ACC112 (cell line): ENCODE measurements around the gene EIF4G3.
"Not testable (repeated sequence)": the region's sequence is repeated elsewhere in the genome, so short reads cannot be mapped to it uniquely, and the experiment has no call there.

ENCODE experiments used
- H2AFZ ChIP-seq: fragments of 200-600 bp; sonication (generic); one replicate; pipeline ENCODE4 v1.6.0; 2017; ENCODE audit warnings: antibody characterized with exemption, low read length; ENCODE audit not compliant: unreplicated experiment
- H3K27ac ChIP-seq: fragments of 200-600 bp; sonication (generic); 2 replicates; pipeline ENCODE4 v1.5.1; 2014; ENCODE audit warnings: low read depth, mild to moderate bottlenecking, antibody characterized with exemption, low read length, moderate library complexity
- H3K27me3 ChIP-seq: fragments of 200-600 bp; sonication (generic); 2 replicates; pipeline ENCODE4 v1.6.1; 2014; ENCODE audit warnings: mild to moderate bottlenecking, antibody characterized with exemption, low read length, moderate library complexity, mixed read lengths; ENCODE audit not compliant: insufficient read depth
- H3K36me3 ChIP-seq: fragments of 200-600 bp; sonication (generic); 2 replicates; pipeline ENCODE4 v1.6.1; 2016; ENCODE audit warnings: mild to moderate bottlenecking, antibody characterized with exemption, low read length, moderate library complexity, mixed read lengths; ENCODE audit not compliant: insufficient read depth
- H3K4me1 ChIP-seq: fragments of 200-600 bp; sonication (generic); one replicate; pipeline ENCODE4 v1.6.1; 2016; ENCODE audit warnings: low read length, mixed read lengths; ENCODE audit not compliant: insufficient read depth, unreplicated experiment, control insufficient read depth
- H3K4me3 ChIP-seq: fragments of 200-600 bp; sonication (generic); 2 replicates; pipeline ENCODE4 v1.5.1; 2014; ENCODE audit warnings: mild to moderate bottlenecking, low read depth, low read length
- H3K79me2 ChIP-seq: fragments of 200-600 bp; sonication (generic); one replicate; pipeline ENCODE4 v1.6.0; 2016; ENCODE audit warnings: low read length; ENCODE audit not compliant: control insufficient read depth, unreplicated experiment, insufficient read depth

Gene EIF4G3

GRCh38 chr1:21154717-21155116, 22.0 kb downstream of the EIF4G3 start:
- no peak overlapping the region for H3K4me3 ChIP-seq
- H3K27me3 ChIP-seq: no peaks in the 10 kb centered on the region
- H3K4me1 ChIP-seq: peaks cover 35% of the 10 kb centered on the region
- H3K36me3 ChIP-seq: no peaks in the 10 kb centered on the region
- H3K27ac ChIP-seq: no peak overlapping the region
- H3K79me2 ChIP-seq: peaks cover 63% of the 10 kb centered on the region
- H2AFZ ChIP-seq: no peak overlapping the region

- Histone ChIP-seq H3K4me1 (peaks cover 41% of the 10 kb centered on the region), H3K27me3 (no peaks in the 10 kb centered on the region), H2AFZ (no peak overlapping the region), H3K36me3 (no peaks in the 10 kb centered on the region), H3K27ac (peak overlapping the region; percentile 13; the same call in 1 of the 2 replicates), H3K79me2 (peaks cover 53% of the 10 kb centered on the region), H3K4me3 (no peak overlapping the region)
Measured at GRCh38 chr1:21153388-21153787, 23.3 kb downstream of the EIF4G3 start.

DNA sequence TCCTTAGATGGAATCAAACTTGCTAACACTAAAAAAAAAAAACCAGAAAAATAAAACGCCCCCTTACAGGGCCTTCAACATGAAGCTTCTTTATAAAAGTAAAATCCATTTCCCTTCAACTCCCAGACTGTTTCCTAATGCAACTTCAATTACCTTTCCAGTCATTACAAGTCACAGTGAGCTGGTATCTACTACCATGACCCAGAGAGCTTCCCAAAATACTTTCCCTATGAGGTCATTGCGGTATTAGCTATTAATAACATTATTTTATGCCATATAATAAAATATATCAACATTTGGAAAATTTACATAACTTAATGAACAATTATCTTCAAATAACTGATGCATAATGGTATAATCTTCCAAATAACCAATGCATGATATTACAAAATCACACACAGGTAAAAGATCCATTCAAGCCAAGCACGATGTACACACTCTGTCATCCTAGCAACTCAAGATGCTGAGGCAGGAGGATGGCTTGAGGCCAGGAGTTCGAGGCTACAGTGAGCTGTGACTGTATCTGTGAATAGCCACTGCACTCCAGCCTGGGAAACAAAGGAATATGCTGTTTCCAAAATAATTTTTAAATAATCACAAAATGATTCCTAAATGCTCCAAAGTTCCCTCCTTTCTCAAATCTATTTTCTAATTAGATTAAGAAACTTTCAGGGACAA, 24.1 kb downstream of the EIF4G3 start:
- H3K4me1 ChIP-seq: peaks cover 41% of the 10 kb centered on the region
- no peaks in the 10 kb centered on the region for H3K27me3 ChIP-seq
- no peak overlapping the region for H3K4me3 ChIP-seq
- H3K36me3 ChIP-seq: no peaks in the 10 kb centered on the region; the same call in 1 of the 2 replicates
- H3K27ac ChIP-seq: peak overlapping the region; percentile 59; the same call in 1 of the 2 replicates
- H3K79me2 ChIP-seq: peaks cover 52% of the 10 kb centered on the region
- no peak overlapping the region for H2AFZ ChIP-seq

GRCh38 chr1:21149855-21150432, 26.8 kb downstream of the EIF4G3 start:
- Histone ChIP-seq H3K27ac (peak overlapping the region; percentile 94), H3K4me1 (peaks cover 41% of the 10 kb centered on the region), H3K79me2 (peaks cover 42% of the 10 kb centered on the region), H2AFZ (peak overlapping the region; percentile 28), H3K36me3 (no peaks in the 10 kb centered on the region; the same call in 1 of the 2 replicates), H3K27me3 (no peaks in the 10 kb centered on the region), H3K4me3 (peak overlapping the region; percentile 36)

DNA sequence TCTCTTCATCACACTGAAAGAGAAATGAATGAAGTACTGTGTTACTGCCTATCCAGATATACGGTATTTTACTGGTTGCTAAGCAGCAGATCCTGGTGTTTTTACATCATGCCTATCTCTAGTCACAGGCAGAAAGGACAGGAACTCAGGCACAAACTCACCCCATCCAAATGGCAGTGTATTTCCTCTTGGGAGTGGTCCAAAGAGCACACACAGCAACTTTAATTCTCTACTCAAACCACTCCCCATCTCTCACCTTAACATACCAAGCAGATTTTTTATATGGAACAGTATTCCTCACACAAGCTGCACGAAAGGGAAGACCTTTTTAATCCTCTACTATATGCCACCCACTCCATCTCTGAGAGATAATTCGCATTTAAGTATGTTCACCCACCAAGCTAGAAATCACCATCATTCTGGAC, 27.3 kb downstream of the EIF4G3 start:
- H2AFZ ChIP-seq: no peak overlapping the region
- H3K4me3 ChIP-seq: peak overlapping the region; percentile 36
- no peaks in the 10 kb centered on the region for H3K27me3 ChIP-seq
- H3K4me1 ChIP-seq: peaks cover 37% of the 10 kb centered on the region
- H3K79me2 ChIP-seq: peaks cover 40% of the 10 kb centered on the region
- peak overlapping the region; percentile 94 for H3K27ac ChIP-seq
- H3K36me3 ChIP-seq: no peaks in the 10 kb centered on the region; the same call in 1 of the 2 replicates

GRCh38 chr1:21143752-21144151, 32.9 kb downstream of the EIF4G3 start:
- H3K4me1 ChIP-seq: no peaks in the 10 kb centered on the region
- H3K4me3 ChIP-seq: no peak overlapping the region
- no peak overlapping the region for H2AFZ ChIP-seq
- no peak overlapping the region for H3K27ac ChIP-seq
- H3K79me2 ChIP-seq: peaks cover 33% of the 10 kb centered on the region
- H3K27me3 ChIP-seq: no peaks in the 10 kb centered on the region
- H3K36me3 ChIP-seq: peaks cover 6% of the 10 kb centered on the region

DNA sequence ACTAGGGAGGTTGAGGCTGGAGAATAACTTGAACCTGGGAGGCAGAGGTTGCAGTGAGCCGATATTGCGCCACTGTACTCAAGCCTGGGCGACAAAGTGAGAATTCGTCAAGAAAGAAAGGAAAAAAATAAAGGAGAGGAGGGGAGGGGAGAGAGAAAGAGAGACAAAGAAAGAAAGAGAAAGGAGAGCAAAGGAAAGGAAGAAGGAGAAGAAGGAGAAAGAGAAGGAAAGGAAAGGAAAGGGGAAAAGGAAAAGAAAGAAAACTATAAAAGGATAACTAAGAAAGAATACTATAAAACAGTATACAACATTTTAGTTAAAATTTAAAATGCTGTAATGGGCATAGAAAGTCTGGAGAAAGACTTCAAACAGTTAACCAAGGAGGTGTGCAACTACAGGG, 33.6 kb downstream of the EIF4G3 start:
- Histone ChIP-seq H3K4me1 (no peaks in the 10 kb centered on the region), H3K27me3 (no peaks in the 10 kb centered on the region), H3K4me3 (no peak overlapping the region), H3K27ac (no peak overlapping the region), H2AFZ (no peak overlapping the region), H3K36me3 (peaks cover 6% of the 10 kb centered on the region), H3K79me2 (peaks cover 37% of the 10 kb centered on the region)

GRCh38 chr1:21141030-21141429, 35.7 kb downstream of the EIF4G3 start:
- H3K4me1 ChIP-seq: no peaks in the 10 kb centered on the region
- H3K79me2 ChIP-seq: peaks cover 43% of the 10 kb centered on the region
- H3K27ac ChIP-seq: no peak overlapping the region
- H3K36me3 ChIP-seq: peaks cover 6% of the 10 kb centered on the region; the same call in 1 of the 2 replicates
- H2AFZ ChIP-seq: no peak overlapping the region
- no peak overlapping the region for H3K4me3 ChIP-seq
- H3K27me3 ChIP-seq: no peaks in the 10 kb centered on the region

- Histone ChIP-seq H3K4me3 (no peak overlapping the region), H3K36me3 (peaks cover 10% of the 10 kb centered on the region; the same call in 1 of the 2 replicates), H3K79me2 (peaks cover 40% of the 10 kb centered on the region), H2AFZ (no peak overlapping the region), H3K27me3 (no peaks in the 10 kb centered on the region), H3K27ac (no peak overlapping the region), H3K4me1 (no peaks in the 10 kb centered on the region)
Measured at GRCh38 chr1:21139601-21140000, 37.1 kb downstream of the EIF4G3 start.

DNA sequence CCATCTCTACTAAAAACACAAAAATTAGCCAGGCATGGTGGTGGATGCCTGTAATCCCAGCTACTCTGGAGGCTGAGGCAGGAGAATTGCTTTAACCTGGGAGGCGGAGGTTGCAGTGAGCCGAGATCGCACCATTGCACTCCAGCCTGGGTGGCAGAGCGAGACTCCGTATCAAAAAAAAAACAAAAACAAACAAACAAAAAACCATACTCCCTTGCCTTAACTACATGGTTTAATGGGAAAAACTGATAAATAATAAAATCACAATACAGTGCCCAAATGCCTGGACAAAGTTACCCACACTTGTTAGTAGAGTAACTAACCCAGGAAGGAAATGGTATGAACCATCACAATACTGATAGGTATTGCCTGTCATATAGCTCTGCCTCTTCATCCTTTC, 40.4 kb downstream of the EIF4G3 start:
- not testable (repeated sequence) for H3K4me1 ChIP-seq, H3K4me3 ChIP-seq, H2AFZ ChIP-seq, H3K27ac ChIP-seq, H3K27me3 ChIP-seq
- Histone ChIP-seq H3K79me2 (peaks cover 36% of the 10 kb centered on the region), H3K36me3 (peaks cover 14% of the 10 kb centered on the region; the same call in 1 of the 2 replicates)

DNA sequence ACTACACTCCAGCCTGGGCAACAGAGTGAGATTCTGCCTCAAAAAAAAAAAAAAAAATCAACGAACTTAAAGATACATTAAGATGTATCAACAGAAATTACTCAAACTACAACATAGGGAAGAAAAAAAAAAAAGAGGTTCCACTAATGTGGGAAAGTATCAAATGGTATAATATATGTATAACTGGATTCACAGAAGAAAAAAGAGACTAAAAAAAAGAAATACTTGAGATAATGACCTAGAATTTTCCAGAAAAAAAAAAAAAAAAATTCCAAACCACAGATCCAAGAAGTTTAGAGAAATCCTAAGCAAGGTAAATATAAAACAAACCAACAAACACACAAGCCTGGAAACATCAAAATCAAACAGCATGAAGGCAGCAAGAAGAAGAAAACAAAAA, 45.5 kb downstream of the EIF4G3 start:
- H3K4me3 ChIP-seq: no peak overlapping the region
- H3K36me3 ChIP-seq: 0 out of 2 replicates have a peak, but pooled peaks cover 8% of the 10 kb centered on the region
- no peaks in the 10 kb centered on the region for H3K27me3 ChIP-seq

More for the DNA sequence above, 45.5 kb downstream of the EIF4G3 start:
- Histone ChIP-seq H3K27ac (no peak overlapping the region), H3K4me1 (no peaks in the 10 kb centered on the region), H3K79me2 (peaks cover 20% of the 10 kb centered on the region), H2AFZ (no peak overlapping the region)
